Smooth muscle cell (in vitro differentiated cells): ENCODE measurements around the gene PLXNA4. TPM values are rescaled to one million over a fixed set of nuclear protein-coding genes. Genes with fewer than 3 reads are reported as not detected.

Experiments used
- DNase-seq: peaks from one replicate; lab custom pipeline; 2025; ENCODE audit not compliant: unreplicated experiment; lab: John Stamatoyannopoulos, UW
- H2AFZ ChIP-seq: fragments of 200-600 bp; sonication (generic); 2 replicates; pipeline ENCODE4 v1.6.0; 2016; ENCODE audit warnings: antibody characterized with exemption, low read depth, mild to moderate bottlenecking
- H3F3A ChIP-seq: fragments of 200-600 bp; sonication (generic); 2 replicates; pipeline ENCODE4 v1.6.0; 2017; ENCODE audit warnings: antibody characterized with exemption, low read depth
- H3K27ac ChIP-seq: fragments of 200-600 bp; sonication (generic); 2 replicates; pipeline ENCODE4 v1.5.1; 2016; ENCODE audit warnings: low read depth, mild to moderate bottlenecking
- H3K27me3 ChIP-seq: fragments of 200-600 bp; sonication (generic); 2 replicates; pipeline ENCODE4 v1.6.1; 2016; ENCODE audit warnings: low read depth, mild to moderate bottlenecking
- H3K36me3 ChIP-seq: fragments of 200-600 bp; sonication (generic); 2 replicates; pipeline ENCODE4 v1.5.1; 2016; ENCODE audit warnings: low read depth
- H3K4me1 ChIP-seq: fragments of 200-600 bp; sonication (generic); 2 replicates; pipeline ENCODE4 v1.5.1; 2016; ENCODE audit warnings: low read depth
- H3K4me2 ChIP-seq: fragments of 200-600 bp; sonication (generic); 2 replicates; pipeline ENCODE4 v1.6.0; 2016; ENCODE audit warnings: mild to moderate bottlenecking
- H3K4me3 ChIP-seq: fragments of 200-600 bp; sonication (generic); 2 replicates; pipeline ENCODE4 v1.5.1; 2016; ENCODE audit warnings: mild to moderate bottlenecking
- H3K79me2 ChIP-seq: fragments of 200-600 bp; sonication (generic); 2 replicates; pipeline ENCODE4 v1.6.0; 2016; ENCODE audit warnings: low read depth, mild to moderate bottlenecking
- H3K9ac ChIP-seq: fragments of 200-600 bp; sonication (generic); 2 replicates; pipeline ENCODE4 v1.6.0; 2016; ENCODE audit warnings: low read depth
- H3K9me3 ChIP-seq: fragments of 200-600 bp; sonication (generic); replicated peaks from 2 replicates; pipeline ENCODE4 v1.5.1; 2016; ENCODE audit warnings: low read depth
- H4K20me1 ChIP-seq: fragments of 200-600 bp; sonication (generic); 2 replicates; pipeline ENCODE4 v1.6.0; 2016; ENCODE audit warnings: low read depth
- WGBS: methylation state at CpG from one replicate; pipeline ENCODE4 v1.1.7; 2016; ENCODE audit warnings: low lambda C conversion rate; 5-methylcytosine and 5-hydroxymethylcytosine counted together
- polyA plus RNA-seq: library from polyadenylated mRNA; unstranded; fragments of >200 nt; fragmentation: Nextera tagmentation; extraction: Ambion mirVana; gene quantifications from 2 replicates; pipeline ENCODE4 v1.2.1, GENCODE V29; 2016
- total RNA-seq: library from RNA; depleted of rRNA; stranded (reverse); fragments of >200 nt; gene quantifications from 2 replicates; pipeline ENCODE4 v1.2.3, GENCODE V29; 2014
- TF ChIP-seq, protein P1 (sequence below): fragments of 200-600 bp; sonication (generic); IDR thresholded peaks from 2 replicates; pipeline ENCODE4 v1.5.1; 2017; ENCODE audit warnings: borderline replicate concordance, mild to moderate bottlenecking, antibody characterized with exemption; ENCODE audit not compliant: insufficient read depth, poor library complexity, severe bottlenecking

The PLXNA4 gene
- total and polyA plus RNA-seq, 2 experiments from 2014 or later, result 8.5 to 9.9 TPM

GRCh38 chr7:132154248-132154647, 422.0 kb downstream of the PLXNA4 start:
- no peak for DNase-seq
- no peaks in the 10 kb centered on the region for H3K9me3 ChIP-seq
- no peak overlapping the region for H2AFZ ChIP-seq
- no peaks in the 10 kb centered on the region for H3K79me2 ChIP-seq
- no peak overlapping the region for H3K4me2 ChIP-seq
- TF ChIP-seq, protein P1, sequence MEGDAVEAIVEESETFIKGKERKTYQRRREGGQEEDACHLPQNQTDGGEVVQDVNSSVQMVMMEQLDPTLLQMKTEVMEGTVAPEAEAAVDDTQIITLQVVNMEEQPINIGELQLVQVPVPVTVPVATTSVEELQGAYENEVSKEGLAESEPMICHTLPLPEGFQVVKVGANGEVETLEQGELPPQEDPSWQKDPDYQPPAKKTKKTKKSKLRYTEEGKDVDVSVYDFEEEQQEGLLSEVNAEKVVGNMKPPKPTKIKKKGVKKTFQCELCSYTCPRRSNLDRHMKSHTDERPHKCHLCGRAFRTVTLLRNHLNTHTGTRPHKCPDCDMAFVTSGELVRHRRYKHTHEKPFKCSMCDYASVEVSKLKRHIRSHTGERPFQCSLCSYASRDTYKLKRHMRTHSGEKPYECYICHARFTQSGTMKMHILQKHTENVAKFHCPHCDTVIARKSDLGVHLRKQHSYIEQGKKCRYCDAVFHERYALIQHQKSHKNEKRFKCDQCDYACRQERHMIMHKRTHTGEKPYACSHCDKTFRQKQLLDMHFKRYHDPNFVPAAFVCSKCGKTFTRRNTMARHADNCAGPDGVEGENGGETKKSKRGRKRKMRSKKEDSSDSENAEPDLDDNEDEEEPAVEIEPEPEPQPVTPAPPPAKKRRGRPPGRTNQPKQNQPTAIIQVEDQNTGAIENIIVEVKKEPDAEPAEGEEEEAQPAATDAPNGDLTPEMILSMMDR, result peak; percentile 4
- no peak overlapping the region for H3K4me3 ChIP-seq
- no peaks in the 10 kb centered on the region for H3K36me3 ChIP-seq
- H3K27me3 ChIP-seq, result no peaks in the 10 kb centered on the region
- H3K4me1 ChIP-seq, result no peaks in the 10 kb centered on the region
- no peak overlapping the region for H3K9ac ChIP-seq
- H3F3A ChIP-seq, result peaks cover 4% of the 10 kb centered on the region
- WGBS, result 84% methylated on average over 6 of the region's 6 CpGs
- no peaks in the 10 kb centered on the region for H4K20me1 ChIP-seq
- H3K27ac ChIP-seq, result no peak overlapping the region

DNA sequence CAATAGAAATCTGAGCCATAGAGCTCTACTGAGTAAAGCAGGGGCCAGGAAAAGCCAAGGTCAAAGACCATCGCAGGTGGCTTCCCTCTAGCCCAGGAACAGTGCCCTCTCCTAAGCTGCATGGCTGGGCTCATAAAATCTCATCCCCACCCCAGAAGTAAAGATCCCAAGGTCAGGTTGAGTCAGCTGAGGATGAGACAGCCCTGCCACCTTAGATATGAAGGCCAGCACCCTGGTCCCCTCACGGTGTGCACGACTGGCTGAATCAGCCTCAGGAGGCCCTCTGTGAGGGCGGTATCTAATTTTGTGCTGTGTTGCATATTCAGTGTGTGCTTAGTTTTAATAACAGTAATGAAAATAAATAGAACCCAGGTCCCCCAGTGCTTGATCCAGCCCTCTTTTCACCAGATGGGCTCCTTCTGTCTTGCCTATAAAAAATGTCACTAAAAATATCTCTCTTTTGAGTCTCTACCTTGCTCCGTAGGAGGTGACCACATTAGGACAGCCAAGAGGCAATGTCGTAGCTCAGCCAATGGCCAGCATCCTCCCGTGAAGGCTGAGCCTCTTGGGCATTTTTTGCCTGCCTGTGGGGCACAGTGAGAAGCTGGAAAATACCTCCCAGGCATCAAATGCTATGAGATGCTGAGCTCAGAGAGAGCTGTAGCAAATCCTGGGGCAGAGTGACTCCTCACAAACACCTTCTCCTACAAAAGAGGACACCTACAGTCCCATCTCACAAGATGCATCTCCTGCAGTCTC, 424.0 kb downstream of the PLXNA4 start:
- Histone ChIP-seq H3K4me2 (no peak overlapping the region), H3K36me3 (no peaks in the 10 kb centered on the region), H3K9ac (no peak overlapping the region), H4K20me1 (no peaks in the 10 kb centered on the region), H3K79me2 (no peaks in the 10 kb centered on the region), H3K4me3 (no peak overlapping the region), H3K9me3 (no peaks in the 10 kb centered on the region), H3K27me3 (no peaks in the 10 kb centered on the region), H3K27ac (no peak overlapping the region), H2AFZ (no peak overlapping the region), H3F3A (no peaks in the 10 kb centered on the region), H3K4me1 (no peaks in the 10 kb centered on the region)
- DNase-seq, result no peak
- 82% methylated on average over 7 of the region's 7 CpGs for WGBS
- TF ChIP-seq, protein P1, result no peak

DNA sequence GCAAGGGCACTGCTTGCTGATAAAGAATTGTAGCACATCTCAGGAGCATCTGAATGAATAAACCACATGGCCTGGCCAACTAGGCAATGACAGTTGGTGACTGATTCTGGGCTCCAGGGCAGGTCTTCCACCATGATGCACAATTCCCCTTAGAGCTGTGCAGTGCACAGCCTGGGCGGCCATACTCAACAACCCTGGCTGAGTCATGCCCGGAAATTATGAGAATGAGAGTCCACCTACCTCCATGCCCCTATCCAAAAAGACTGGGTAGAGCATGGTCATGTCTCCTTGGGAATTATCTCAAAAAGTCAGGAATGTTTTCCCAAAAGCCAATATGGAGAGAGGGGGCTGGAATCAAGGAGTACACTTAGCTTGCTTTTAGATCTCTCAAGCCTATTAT, 425.6 kb downstream of the PLXNA4 start:
- Histone ChIP-seq H3K36me3 (no peaks in the 10 kb centered on the region), H2AFZ (no peak overlapping the region), H3F3A (peaks cover 9% of the 10 kb centered on the region), H3K4me3 (no peak overlapping the region), H3K4me2 (no peak overlapping the region), H3K9ac (no peak overlapping the region), H3K9me3 (no peaks in the 10 kb centered on the region), H3K27ac (no peak overlapping the region), H3K79me2 (no peaks in the 10 kb centered on the region), H3K4me1 (no peaks in the 10 kb centered on the region), H4K20me1 (no peaks in the 10 kb centered on the region), H3K27me3 (no peaks in the 10 kb centered on the region)
- TF ChIP-seq, protein P1, result no peak
- 91% methylated on average over 2 of the region's 2 CpGs for WGBS
- no peak for DNase-seq
